Calu3 (cell line): ENCODE measurements around the gene TENM4. TPM values are rescaled to one million over a fixed set of nuclear protein-coding genes. Genes with fewer than 3 reads are reported as not detected.

Experiments used
- BruUV-seq: library from RNA; stranded (reverse); fragments of 400-500 nt; replicated peaks from 2 replicates; lab custom pipeline; 2021; lab: Mats Ljungman, UMichigan
- CTCF ChIA-PET: fragments of 300-600 bp; sonication (Branson Sonifier 250); formaldehyde crosslinking; loops from one replicate; lab custom pipeline; 2022; ENCODE audit warnings: antibody characterized with exemption; lab: Charles Lee
- DNase-seq: peaks from one replicate; pipeline ENCODE4 v3.0.0; 2022
- H3K27ac Mint-ChIP-seq: one replicate; pipeline ENCODE4 v1.8.0; 2022; ENCODE audit warnings: mixed read lengths; ENCODE audit not compliant: unreplicated experiment
- H3K27me3 Mint-ChIP-seq: one replicate; pipeline ENCODE4 v1.8.0; 2022; ENCODE audit warnings: mixed read lengths; ENCODE audit not compliant: unreplicated experiment
- H3K36me3 Mint-ChIP-seq: one replicate; pipeline ENCODE4 v1.8.0; 2022; ENCODE audit warnings: mild to moderate bottlenecking, moderate library complexity, mixed read lengths; ENCODE audit not compliant: insufficient read depth, unreplicated experiment
- H3K4me1 Mint-ChIP-seq: one replicate; pipeline ENCODE4 v1.8.0; 2022; ENCODE audit warnings: mild to moderate bottlenecking, low read depth, mixed read lengths; ENCODE audit not compliant: unreplicated experiment
- H3K4me3 Mint-ChIP-seq: one replicate; pipeline ENCODE4 v1.8.0; 2022; ENCODE audit warnings: mild to moderate bottlenecking, low read depth, moderate library complexity, mixed read lengths; ENCODE audit not compliant: unreplicated experiment
- H3K9me3 Mint-ChIP-seq: one replicate; pipeline ENCODE4 v1.8.0; 2022; ENCODE audit warnings: low read depth, mixed read lengths; ENCODE audit not compliant: unreplicated experiment
- CTCF ChIP-seq: fragments of 200-600 bp; IDR thresholded peaks from one replicate; pipeline ENCODE4 v1.8.0; 2022; ENCODE audit warnings: antibody characterized with exemption; ENCODE audit not compliant: unreplicated experiment
- intact Hi-C: fragments of 100-400 bp; cut with micrococcal nuclease; formaldehyde crosslinking; loops from one replicate; pipeline ENCODE4 v1.10.0; 2022; ENCODE audit not compliant: unreplicated experiment
- total RNA-seq: library from RNA; stranded (reverse); gene quantifications from 2 replicates; pipeline ENCODE4 v1.2.3, GENCODE V29; 2022

Gene TENM4
- total RNA-seq, 1 experiment from 2014 or later, result not detected

- Mint-ChIP-seq H3K9me3 (no peaks in the 10 kb centered on the region), H3K4me3 (no peak overlapping the region), H3K27me3 (peaks cover 52% of the 10 kb centered on the region), H3K27ac (no peak overlapping the region), H3K4me1 (no peaks in the 10 kb centered on the region), H3K36me3 (no peaks in the 10 kb centered on the region)
- BruUV-seq, result no TSS peak
- no peak for DNase-seq
- TF ChIP-seq CTCF, result no peak
- CTCF ChIA-PET, result interaction anchor here (0.6 kb wide), 1 partner anchor 824 kb away, joined by 5 read pairs; no protein-coding TSS in a partner anchor
- intact Hi-C loops, result no loop called here
Observed at GRCh38 chr11:78835646-78836045, 605.2 kb downstream of the TENM4 start.

- no peak for TF ChIP-seq CTCF
- DNase-seq, result no peak
- H3K4me1 Mint-ChIP-seq, result no peaks in the 10 kb centered on the region
- BruUV-seq, result no TSS peak
- CTCF ChIA-PET, result no interaction called here
- H3K27ac Mint-ChIP-seq, result no peak overlapping the region
- peaks cover 56% of the 10 kb centered on the region for H3K27me3 Mint-ChIP-seq
- H3K4me3 Mint-ChIP-seq, result no peak overlapping the region
- H3K9me3 Mint-ChIP-seq, result no peaks in the 10 kb centered on the region
- no peaks in the 10 kb centered on the region for H3K36me3 Mint-ChIP-seq
- intact Hi-C loops, result no loop called here
Observed at GRCh38 chr11:78834886-78835285, 605.9 kb downstream of the TENM4 start.

- Mint-ChIP-seq H3K27me3 (peaks cover 60% of the 10 kb centered on the region), H3K36me3 (no peaks in the 10 kb centered on the region), H3K4me1 (no peaks in the 10 kb centered on the region), H3K27ac (no peak overlapping the region), H3K9me3 (no peaks in the 10 kb centered on the region), H3K4me3 (no peak overlapping the region)
- BruUV-seq, result no TSS peak
- DNase-seq, result no peak
- no peak for TF ChIP-seq CTCF
- CTCF ChIA-PET, result no interaction called here
- intact Hi-C loops, result no loop called here
Observed at GRCh38 chr11:78833237-78833636, 607.6 kb downstream of the TENM4 start.

- CTCF ChIA-PET, result interaction anchor here (1.2 kb wide), 1 partner anchor 129 kb away, joined by 6 read pairs; no protein-coding TSS in a partner anchor
- intact Hi-C loops, result loop anchor here (1.0 kb wide), 1 partner anchor 129 kb away; no protein-coding TSS in a partner anchor
- H3K9me3 Mint-ChIP-seq, result no peaks in the 10 kb centered on the region
Observed at GRCh38 chr11:78832226-78832947, 608.4 kb downstream of the TENM4 start.

More at GRCh38 chr11:78832226-78832947, 608.4 kb downstream of the TENM4 start:
- no peaks in the 10 kb centered on the region for H3K4me1 Mint-ChIP-seq
- TF ChIP-seq CTCF, result no peak
- H3K27ac Mint-ChIP-seq, result no peak overlapping the region
- no peaks in the 10 kb centered on the region for H3K36me3 Mint-ChIP-seq
- no TSS peak for BruUV-seq
- DNase-seq, result no peak
- peaks cover 60% of the 10 kb centered on the region for H3K27me3 Mint-ChIP-seq
- H3K4me3 Mint-ChIP-seq, result no peak overlapping the region
